MM.1S (cell line): ENCODE results near the gene PDLIM5.

Source experiments
- DNase-seq: peaks from one replicate; pipeline ENCODE4 v3.0.0-alpha.2; 2015
- H2AFZ ChIP-seq: fragments of 300-600 bp; sonication (generic); 2 replicates; pipeline ENCODE4 v1.6.0; 2016; ENCODE audit warnings: antibody characterized with exemption, low read length
- H3F3A ChIP-seq: fragments of 300-600 bp; sonication (generic); 2 replicates; pipeline ENCODE4 v1.6.1; 2016; ENCODE audit warnings: mild to moderate bottlenecking, antibody characterized with exemption, low read length, moderate library complexity, mixed read lengths; ENCODE audit not compliant: insufficient read depth
- H3K27ac ChIP-seq: fragments of 300-600 bp; sonication (generic); 2 replicates; pipeline ENCODE4 v1.5.1; 2016; ENCODE audit warnings: mild to moderate bottlenecking, low read length
- H3K27me3 ChIP-seq: fragments of 300-600 bp; sonication (generic); replicated peaks from 2 replicates; pipeline ENCODE4 v1.6.0; 2016; ENCODE audit warnings: low read length; ENCODE audit not compliant: insufficient read depth
- H3K36me3 ChIP-seq: fragments of 300-600 bp; sonication (generic); replicated peaks from 2 replicates; pipeline ENCODE4 v1.6.1; 2016; ENCODE audit warnings: mild to moderate bottlenecking, low read length, mixed read lengths; ENCODE audit not compliant: insufficient read depth
- H3K4me1 ChIP-seq: fragments of 300-600 bp; sonication (generic); 2 replicates; pipeline ENCODE4 v1.6.1; 2016; ENCODE audit warnings: low read length, mixed read lengths
- H3K4me2 ChIP-seq: fragments of 300-600 bp; sonication (generic); 2 replicates; pipeline ENCODE4 v1.6.0; 2016; ENCODE audit warnings: low read depth, low read length
- H3K4me3 ChIP-seq: fragments of 300-600 bp; sonication (generic); 2 replicates; pipeline ENCODE4 v1.5.1; 2016; ENCODE audit warnings: low read length, mixed read lengths
- H3K79me2 ChIP-seq: fragments of 300-600 bp; sonication (generic); 2 replicates; pipeline ENCODE4 v1.6.1; 2016; ENCODE audit warnings: mixed run types, low read length, mixed read lengths
- H3K9ac ChIP-seq: fragments of 300-600 bp; sonication (generic); 2 replicates; pipeline ENCODE4 v1.6.1; 2016; ENCODE audit warnings: low read length, mixed read lengths
- H3K9me2 ChIP-seq: fragments of 300-600 bp; sonication (generic); replicated peaks from 2 replicates; pipeline ENCODE4 v1.6.1; 2016; ENCODE audit warnings: mild to moderate bottlenecking, low read length, mixed read lengths; ENCODE audit not compliant: insufficient read depth
- H3K9me3 ChIP-seq: fragments of 300-600 bp; sonication (generic); replicated peaks from 2 replicates; pipeline ENCODE4 v1.6.1; 2016; ENCODE audit warnings: mild to moderate bottlenecking, low read length, mixed read lengths; ENCODE audit not compliant: insufficient read depth
- H4K20me1 ChIP-seq: fragments of 300-600 bp; sonication (generic); 2 replicates; pipeline ENCODE4 v1.6.1; 2016; ENCODE audit warnings: mild to moderate bottlenecking, low read length, moderate library complexity, mixed read lengths; ENCODE audit not compliant: insufficient read depth
- CTCF ChIP-seq: fragments of 300-600 bp; sonication (generic); IDR thresholded peaks from 2 replicates; pipeline ENCODE4 v1.5.1; 2016; ENCODE audit warnings: antibody characterized with exemption, low read length, mixed read lengths
- EZH2 ChIP-seq: fragments of 300-600 bp; sonication (generic); optimal IDR thresholded peaks from 2 replicates; pipeline ENCODE3; 2017; ENCODE audit warnings: low read depth, mild to moderate bottlenecking, antibody characterized with exemption, low read length, mixed read lengths
- EZH2phosphoT487 ChIP-seq: fragments of 300-600 bp; sonication (generic); IDR thresholded peaks from 2 replicates; pipeline ENCODE4 v1.6.1; 2018; ENCODE audit warnings: antibody characterized with exemption, low read length

PDLIM5 gene

GRCh38 chr4:94690851-94691254 lies 239.1 kb downstream of the PDLIM5 start:
- TF ChIP-seq CTCF (no peak), EZH2phosphoT487 (no peak), EZH2 (no peak)
- Histone ChIP-seq H3K79me2 (no peaks in the 10 kb centered on the region), H3K4me1 (no peaks in the 10 kb centered on the region), H3F3A (no peaks in the 10 kb centered on the region), H3K27me3 (no peaks in the 10 kb centered on the region), H3K36me3 (no peaks in the 10 kb centered on the region), H3K4me3 (no peak overlapping the region), H3K27ac (no peak overlapping the region), H2AFZ (no peak overlapping the region), H3K4me2 (no peak overlapping the region), H3K9me2 (no peaks in the 10 kb centered on the region), H3K9me3 (no peaks in the 10 kb centered on the region), H4K20me1 (no peaks in the 10 kb centered on the region), H3K9ac (no peak overlapping the region)
- DNase-seq, result no peak

DNA sequence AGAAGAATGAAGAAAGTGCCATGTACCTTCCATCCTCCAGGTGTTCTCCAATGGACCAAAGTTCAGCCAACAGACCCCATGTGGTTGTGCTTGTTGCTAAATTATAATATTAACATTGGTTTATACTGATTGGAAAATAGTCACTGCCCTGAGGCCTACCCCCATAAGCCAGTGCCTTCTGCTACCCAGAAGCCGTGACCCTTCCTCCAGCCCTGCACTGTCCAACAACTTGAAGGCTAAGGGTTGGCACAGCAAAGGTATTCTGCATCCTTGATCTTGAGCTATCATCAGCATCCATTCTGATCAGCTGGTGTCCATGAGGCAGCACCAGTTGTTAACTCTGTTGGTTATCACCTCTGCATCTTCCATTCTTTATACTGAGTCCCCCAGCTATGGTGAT lies 239.8 kb downstream of the PDLIM5 start:
- no peaks in the 10 kb centered on the region for H3K79me2 ChIP-seq
- H3K9ac ChIP-seq, result no peak overlapping the region
- H4K20me1 ChIP-seq, result no peaks in the 10 kb centered on the region
- H3K9me3 ChIP-seq, result no peaks in the 10 kb centered on the region
- H3K4me2 ChIP-seq, result no peak overlapping the region
- no peak for TF ChIP-seq EZH2
- no peak for TF ChIP-seq EZH2phosphoT487
- no peak for TF ChIP-seq CTCF
- H3K9me2 ChIP-seq, result no peaks in the 10 kb centered on the region
- H3K27ac ChIP-seq, result no peak overlapping the region
- no peaks in the 10 kb centered on the region for H3F3A ChIP-seq
- no peaks in the 10 kb centered on the region for H3K36me3 ChIP-seq
- H2AFZ ChIP-seq, result no peak overlapping the region
- H3K27me3 ChIP-seq, result no peaks in the 10 kb centered on the region
- no peak for DNase-seq
- H3K4me3 ChIP-seq, result no peak overlapping the region
- no peaks in the 10 kb centered on the region for H3K4me1 ChIP-seq

DNA sequence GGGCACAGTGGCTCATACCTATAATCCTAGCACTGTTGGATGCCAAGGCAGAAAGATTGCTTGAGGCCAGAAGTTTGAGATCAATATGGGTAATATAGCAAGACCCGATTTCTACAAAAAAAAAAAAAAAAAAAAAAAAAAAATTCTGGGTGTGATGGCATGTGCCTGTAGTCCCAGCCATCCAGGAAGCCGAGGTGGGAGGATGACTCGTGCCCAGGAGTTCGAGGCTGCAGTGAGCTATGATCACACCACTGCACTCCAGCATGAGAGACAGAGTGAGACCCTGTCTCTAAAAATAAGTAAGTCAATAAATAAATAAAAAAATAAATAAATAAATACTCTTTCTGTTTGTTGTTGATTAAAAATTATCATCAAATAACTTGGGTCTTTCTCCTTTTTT lies 243.6 kb downstream of the PDLIM5 start:
- no peaks in the 10 kb centered on the region for H3K4me1 ChIP-seq
- no peaks in the 10 kb centered on the region for H3K9me2 ChIP-seq
- no peak overlapping the region for H2AFZ ChIP-seq
- H3K79me2 ChIP-seq, result no peaks in the 10 kb centered on the region
- DNase-seq, result no peak
- H3F3A ChIP-seq, result no peaks in the 10 kb centered on the region
- TF ChIP-seq EZH2phosphoT487 (no peak), EZH2 (no peak), CTCF (no peak)
- no peak overlapping the region for H3K4me3 ChIP-seq
- H3K27me3 ChIP-seq, result no peaks in the 10 kb centered on the region
- no peak overlapping the region for H3K9ac ChIP-seq
- H3K27ac ChIP-seq, result no peak overlapping the region
- H3K36me3 ChIP-seq, result no peaks in the 10 kb centered on the region
- no peaks in the 10 kb centered on the region for H4K20me1 ChIP-seq
- H3K4me2 ChIP-seq, result no peak overlapping the region
- H3K9me3 ChIP-seq, result no peaks in the 10 kb centered on the region
